NCI-H1417 treated with DMSO at 0.1 percent for 48 hours (cell line): ENCODE data around the gene ACER1.
"Not testable (repeated sequence)": the region's sequence is repeated elsewhere in the genome, so short reads cannot be mapped to it uniquely, and the experiment has no call there.

Experiments used
- DNase-seq: peaks from one replicate; lab custom pipeline; 2025; lab: John Stamatoyannopoulos, UW

The ACER1 gene

GRCh38 chr19:6333439-6333838 lies at the start of gene ACER1:
ACER1 (minus strand) TSS chr19:6333612; CDS start chr19:6333551, 61 bp downstream.
- DNase-seq = no peak

- DNase-seq = no peak
Measured at GRCh38 chr19:6383188-6383587, 49.8 kb upstream of the ACER1 start.

GRCh38 chr19:6381030-6381750 lies 47.8 kb upstream of the ACER1 start:
- DNase-seq = no peak

GRCh38 chr19:6379744-6380143 lies 46.3 kb upstream of the ACER1 start:
- no peak for DNase-seq

- no peak for DNase-seq
Measured at GRCh38 chr19:6378486-6378885, 45.1 kb upstream of the ACER1 start.

- DNase-seq = no peak
Measured at GRCh38 chr19:6378041-6378440, 44.6 kb upstream of the ACER1 start.

GRCh38 chr19:6376512-6377190 lies 43.2 kb upstream of the ACER1 start:
- no peak for DNase-seq

GRCh38 chr19:6375411-6376010 lies 42.1 kb upstream of the ACER1 start, which contains the start of gene PSPN:
PSPN (minus strand) TSS chr19:6375933; CDS start chr19:6375849, 84 bp downstream.
- DNase-seq = no peak

GRCh38 chr19:6374711-6375410 lies 41.4 kb upstream of the ACER1 start:
- DNase-seq = no peak

- no peak for DNase-seq
Measured at GRCh38 chr19:6374161-6374709, 40.8 kb upstream of the ACER1 start.

GRCh38 chr19:6373813-6374108 lies 40.3 kb upstream of the ACER1 start:
- no peak for DNase-seq

- peak; percentile 92 for DNase-seq
Measured at GRCh38 chr19:6373096-6373812, 39.8 kb upstream of the ACER1 start.

GRCh38 chr19:6372594-6373095 lies 39.2 kb upstream of the ACER1 start, which contains the start of gene ALKBH7:
ALKBH7 (plus strand) TSS chr19:6372794; CDS start chr19:6372821, 27 bp downstream.
- peak; percentile 99 for DNase-seq

GRCh38 chr19:6364353-6364752 lies 30.9 kb upstream of the ACER1 start:
- DNase-seq = no peak

GRCh38 chr19:6362351-6362801 lies 29.0 kb upstream of the ACER1 start:
- no peak for DNase-seq

GRCh38 chr19:6362027-6362350 lies 28.6 kb upstream of the ACER1 start:
- DNase-seq = no peak

- DNase-seq = not testable (repeated sequence)
Measured at GRCh38 chr19:6360857-6361216, 27.4 kb upstream of the ACER1 start.

- not testable (repeated sequence) for DNase-seq
Measured at GRCh38 chr19:6360445-6360844, 27.0 kb upstream of the ACER1 start.

- DNase-seq = no peak
Measured at GRCh38 chr19:6359568-6360341, 26.3 kb upstream of the ACER1 start.

GRCh38 chr19:6358003-6358402 lies 24.6 kb upstream of the ACER1 start:
- DNase-seq = no peak

GRCh38 chr19:6357174-6357573 lies 23.8 kb upstream of the ACER1 start:
- DNase-seq = no peak
